ENCODE measurements around the gene HK1.
"Not testable (repeated sequence)": the region's sequence is repeated elsewhere in the genome, so short reads cannot be mapped to it uniquely, and the experiment has no call there.

The HK1 gene

GRCh38 chr10:69259547-69260243, 18.6 kb upstream of the HK1 start:
- no peak for DNase-seq

GRCh38 chr10:69261184-69261583, 17.1 kb upstream of the HK1 start:
- no peak for DNase-seq

- no peak for DNase-seq
These were observed 16.0 kb upstream of the HK1 start for GRCh38 chr10:69262292-69262751.

- no peak for DNase-seq
These were observed 12.8 kb upstream of the HK1 start for GRCh38 chr10:69265521-69265920.

GRCh38 chr10:69268761-69269416, 9.4 kb upstream of the HK1 start:
- DNase-seq = no peak

GRCh38 chr10:69269761-69270160, 8.5 kb upstream of the HK1 start:
- DNase-seq = no peak

GRCh38 chr10:69270990-69271389, 7.3 kb upstream of the HK1 start:
- DNase-seq = no peak

- DNase-seq = no peak
These were observed 5.7 kb upstream of the HK1 start for GRCh38 chr10:69272624-69273023.

- no peak for DNase-seq
These were observed 2.9 kb upstream of the HK1 start for GRCh38 chr10:69275444-69275843.

GRCh38 chr10:69276503-69276902, 1.8 kb upstream of the HK1 start:
- no peak for DNase-seq

GRCh38 chr10:69279110-69279509, 814 bp downstream of the HK1 start:
- no peak for DNase-seq

- DNase-seq = no peak
These were observed 3.5 kb downstream of the HK1 start for GRCh38 chr10:69281507-69282413.

- not testable (repeated sequence) for DNase-seq
These were observed 6.1 kb downstream of the HK1 start for GRCh38 chr10:69284402-69284801.

GRCh38 chr10:69285699-69286098, 7.4 kb downstream of the HK1 start:
- DNase-seq = no peak

- no peak for DNase-seq
These were observed 8.9 kb downstream of the HK1 start for GRCh38 chr10:69287181-69287580.

GRCh38 chr10:69290993-69291392, 12.7 kb downstream of the HK1 start:
- no peak for DNase-seq

- DNase-seq = no peak
These were observed 14.2 kb downstream of the HK1 start for GRCh38 chr10:69292459-69292858.

GRCh38 chr10:69295027-69295636, 16.8 kb downstream of the HK1 start:
- DNase-seq = no peak

GRCh38 chr10:69303632-69304051, 25.3 kb downstream of the HK1 start:
- DNase-seq = no peak

- no peak for DNase-seq
These were observed 28.1 kb downstream of the HK1 start for GRCh38 chr10:69306421-69306820.

- DNase-seq = no peak
These were observed 29.1 kb downstream of the HK1 start for GRCh38 chr10:69307434-69307833.

GRCh38 chr10:69308304-69308703, 30.0 kb downstream of the HK1 start:
- DNase-seq = not testable (repeated sequence)

- no peak for DNase-seq
These were observed 33.0 kb downstream of the HK1 start for GRCh38 chr10:69311309-69311708.
